GM19035 (cell line): ENCODE results near the gene VMAC.
"Not testable (repeated sequence)": the region's sequence is repeated elsewhere in the genome, so short reads cannot be mapped to it uniquely, and the experiment has no call there.

Source experiments
- ATAC-seq: cut with Tn5 transposase; IDR thresholded peaks from one replicate; pipeline ENCODE4 v1.9.1; 2021; ENCODE audit not compliant: unreplicated experiment

Gene VMAC

DNA sequence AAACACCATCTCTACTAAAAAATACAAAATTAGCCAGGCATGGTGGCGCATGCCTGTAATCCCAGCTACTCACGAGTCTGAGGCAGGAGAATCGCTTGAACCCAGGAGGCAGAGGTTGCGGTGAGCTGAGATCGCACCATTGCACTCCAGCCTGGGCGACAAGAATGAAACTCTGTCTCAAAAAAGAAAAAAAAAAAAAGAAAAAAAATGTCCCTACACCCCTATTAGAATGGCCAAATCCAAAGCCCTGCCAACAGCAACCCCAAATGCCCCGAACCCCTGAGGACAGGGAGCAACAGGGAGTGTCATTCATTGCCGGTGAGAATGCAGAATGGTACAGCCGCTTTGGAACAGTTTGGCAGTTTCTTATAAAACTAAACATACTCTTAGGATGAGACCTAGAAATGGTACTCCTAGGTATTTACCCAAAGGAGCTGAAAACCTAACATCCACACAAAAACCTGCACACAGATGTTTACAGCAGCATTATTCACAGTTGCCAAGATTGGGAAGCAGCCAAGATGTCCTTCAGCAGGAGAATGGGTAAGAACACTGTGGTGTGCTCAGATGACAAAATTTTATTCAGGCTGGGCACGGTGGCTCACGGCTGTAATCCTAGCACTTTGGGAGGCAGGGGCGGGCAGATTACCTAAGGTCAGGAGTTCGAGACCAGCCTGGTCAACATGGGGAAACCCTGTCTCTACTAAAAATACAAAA, 21.4 kb upstream of the VMAC start:
- ATAC-seq = not testable (repeated sequence)

GRCh38 chr19:5884065-5884811, 20.4 kb upstream of the VMAC start:
- not testable (repeated sequence) for ATAC-seq

GRCh38 chr19:5889288-5889971, 15.2 kb upstream of the VMAC start:
- ATAC-seq = no peak

- no peak for ATAC-seq
Measured at GRCh38 chr19:5890099-5890498, 14.6 kb upstream of the VMAC start.

DNA sequence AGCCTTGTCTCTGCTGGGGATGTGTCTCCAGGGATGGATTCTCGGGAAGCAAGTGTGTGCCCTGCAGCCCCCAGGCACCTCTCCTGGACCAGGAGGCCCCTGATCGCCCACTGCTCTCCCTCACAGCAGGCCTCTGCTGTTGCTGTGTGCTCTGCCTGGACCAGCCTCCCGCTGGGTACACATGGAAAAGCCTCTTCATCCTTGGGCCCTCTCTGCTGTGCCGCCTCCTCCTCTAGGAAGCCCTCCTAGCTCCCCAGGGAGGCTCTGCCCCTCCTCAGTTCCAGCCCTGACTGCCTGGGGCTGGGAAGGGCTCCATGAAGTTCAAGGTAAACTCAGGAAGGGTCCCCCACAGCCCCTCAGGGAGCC, 13.1 kb upstream of the VMAC start:
- ATAC-seq = no peak

GRCh38 chr19:5891938-5892771, 12.5 kb upstream of the VMAC start:
- ATAC-seq = no peak

DNA sequence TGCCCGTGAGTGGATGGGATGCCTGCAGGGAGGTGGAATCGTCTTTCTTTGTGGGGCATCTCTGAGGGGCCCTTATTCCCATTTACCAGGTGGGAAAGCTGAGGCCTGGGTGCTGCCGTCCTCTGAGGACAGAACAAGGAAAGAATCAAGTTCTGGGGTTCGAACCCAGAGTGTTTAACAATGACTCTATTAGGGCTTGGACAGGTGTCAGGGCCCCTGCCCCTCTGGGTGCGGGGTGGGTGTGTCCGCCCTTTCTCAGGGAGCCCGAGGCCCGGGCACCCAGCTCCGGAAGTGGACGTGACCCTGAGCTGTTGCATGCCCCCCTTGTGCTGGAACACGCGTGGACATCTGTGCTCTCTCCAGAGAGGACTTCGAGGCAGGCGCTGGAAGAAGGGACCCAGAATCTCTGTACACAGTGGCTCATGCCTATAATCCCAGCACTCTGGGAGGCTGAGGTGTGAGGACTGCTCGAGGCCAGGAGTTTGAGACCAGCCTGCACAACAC, 11.8 kb upstream of the VMAC start:
- no peak for ATAC-seq

GRCh38 chr19:5893296-5893903, 11.3 kb upstream of the VMAC start:
- no peak for ATAC-seq

DNA sequence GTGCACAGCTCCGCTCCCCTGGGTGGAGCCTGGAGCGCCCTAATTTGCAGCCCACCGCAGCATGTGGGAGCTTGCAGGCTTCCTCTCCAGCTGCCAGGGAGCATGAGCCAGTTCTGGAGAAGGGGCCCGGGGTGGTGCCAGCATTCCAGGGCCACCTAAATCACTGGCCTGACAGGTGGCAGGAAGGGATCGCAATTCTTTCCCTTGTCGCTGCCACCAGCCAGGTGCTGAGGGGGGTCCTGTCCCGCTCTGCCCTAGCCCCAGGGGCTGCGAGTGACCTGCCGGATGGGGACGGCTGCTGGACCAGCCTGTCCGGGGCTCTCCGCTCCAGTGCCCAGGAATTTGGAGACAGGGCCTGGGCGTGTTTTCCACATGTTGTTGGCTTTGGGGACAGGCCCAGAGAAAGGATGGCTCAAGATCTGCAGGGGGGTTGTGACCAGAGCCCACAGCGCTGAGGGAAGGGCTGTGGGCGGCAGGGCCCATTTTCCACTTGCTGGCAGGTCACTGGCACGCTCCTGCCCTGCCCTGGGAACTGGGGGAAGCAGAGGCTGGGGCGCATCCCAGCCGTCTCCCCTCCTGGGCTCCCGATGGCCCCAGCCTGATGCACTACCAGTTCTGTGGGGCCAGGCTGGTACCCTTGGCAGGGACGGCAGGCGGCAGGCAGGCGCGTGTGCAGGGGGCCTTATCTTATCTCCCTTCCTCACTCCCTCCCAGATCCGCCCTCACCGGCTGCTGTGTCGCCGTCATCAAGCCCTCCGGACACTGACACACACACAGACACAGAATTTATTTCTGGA, 10.6 kb upstream of the VMAC start:
- ATAC-seq = no peak

DNA sequence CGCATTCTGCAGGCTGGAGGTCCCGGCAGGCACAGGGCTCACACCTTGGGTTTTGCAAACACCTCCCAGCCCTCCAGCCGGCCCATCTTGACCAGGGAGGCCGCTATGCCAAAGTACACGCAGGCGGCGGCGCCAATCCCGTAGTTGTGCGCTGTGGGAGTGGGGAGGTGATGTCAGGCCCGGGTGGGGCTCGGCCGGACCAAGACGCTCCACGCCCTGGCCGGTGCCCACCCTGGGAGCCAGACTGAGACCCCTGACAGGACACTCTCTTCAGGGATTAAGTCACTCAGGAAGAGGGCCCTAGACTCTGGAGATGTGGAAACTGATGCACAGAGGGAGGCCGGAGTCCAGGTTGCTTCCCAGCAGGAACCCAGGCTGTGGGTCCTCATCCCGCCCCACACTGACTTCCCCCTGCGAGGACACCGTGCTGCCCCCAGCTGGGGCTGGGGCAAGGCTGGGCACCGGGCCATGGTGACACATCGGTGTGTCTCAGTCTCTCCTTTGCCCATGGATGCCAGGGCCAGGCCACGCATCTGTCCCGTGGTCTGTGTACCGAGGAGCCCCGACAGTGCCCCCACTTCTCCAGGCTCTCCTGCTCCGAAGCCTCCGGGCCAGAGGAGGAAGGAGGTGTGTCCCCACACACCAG, 9.8 kb upstream of the VMAC start:
- ATAC-seq = no peak

GRCh38 chr19:5895409-5895808, 9.3 kb upstream of the VMAC start:
- no peak for ATAC-seq

DNA sequence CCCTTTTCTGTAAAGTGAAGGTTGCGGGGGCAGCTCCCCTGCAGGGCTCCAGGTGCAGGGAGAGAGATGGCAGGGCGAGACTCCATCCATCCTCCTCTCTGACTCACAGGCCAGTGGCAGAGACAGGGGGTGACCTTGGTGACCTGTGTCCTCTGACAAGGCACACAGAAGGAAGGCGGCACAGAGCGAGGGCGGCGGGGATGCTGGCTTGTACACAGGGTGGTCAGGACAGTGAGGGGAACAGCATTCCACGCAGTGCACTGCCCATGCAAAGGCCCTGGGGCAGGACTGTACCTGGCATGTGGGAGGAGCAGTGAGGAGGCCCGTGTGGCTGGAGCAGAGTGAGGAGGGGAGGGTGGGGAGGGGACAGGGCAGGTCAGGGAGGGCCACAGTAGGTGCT, 8.8 kb upstream of the VMAC start:
- no peak for ATAC-seq

DNA sequence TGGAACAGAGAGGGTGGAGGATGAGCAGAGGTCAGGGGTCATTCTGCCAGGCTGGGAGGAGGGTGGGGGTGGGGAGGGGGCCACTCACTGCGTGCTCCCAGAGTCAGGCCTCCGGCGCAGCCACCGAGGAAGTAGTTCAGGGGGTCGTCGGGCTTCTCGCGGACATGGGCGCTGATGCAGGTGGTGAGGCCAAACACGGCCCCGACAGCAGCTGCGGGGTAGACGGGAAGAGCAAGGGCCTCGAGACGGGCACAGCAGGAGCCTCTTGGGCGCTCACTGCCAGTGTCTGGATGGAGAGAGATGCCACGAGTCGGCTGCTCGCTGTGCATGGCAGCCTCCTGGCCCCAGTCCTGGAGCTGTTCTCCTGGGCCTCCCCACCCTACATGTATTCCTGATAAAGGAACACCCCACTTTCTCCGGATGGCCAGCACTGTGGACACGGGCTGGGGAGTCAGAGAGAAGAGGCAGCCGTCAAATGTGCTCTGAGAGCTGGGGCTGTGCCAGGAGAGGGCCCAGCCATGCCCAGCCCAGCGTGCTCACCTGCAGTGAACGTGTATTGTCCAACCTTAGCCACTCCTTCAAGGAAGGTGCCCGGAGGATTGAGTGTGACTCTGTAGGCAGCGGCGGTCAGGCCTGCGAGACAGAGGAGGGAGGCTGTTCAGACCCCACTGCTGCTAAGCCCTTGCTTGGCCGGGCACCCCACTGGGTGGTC, 8.2 kb upstream of the VMAC start:
- no peak for ATAC-seq

- no peak for ATAC-seq
Measured at GRCh38 chr19:5897189-5897969, 7.3 kb upstream of the VMAC start.

DNA sequence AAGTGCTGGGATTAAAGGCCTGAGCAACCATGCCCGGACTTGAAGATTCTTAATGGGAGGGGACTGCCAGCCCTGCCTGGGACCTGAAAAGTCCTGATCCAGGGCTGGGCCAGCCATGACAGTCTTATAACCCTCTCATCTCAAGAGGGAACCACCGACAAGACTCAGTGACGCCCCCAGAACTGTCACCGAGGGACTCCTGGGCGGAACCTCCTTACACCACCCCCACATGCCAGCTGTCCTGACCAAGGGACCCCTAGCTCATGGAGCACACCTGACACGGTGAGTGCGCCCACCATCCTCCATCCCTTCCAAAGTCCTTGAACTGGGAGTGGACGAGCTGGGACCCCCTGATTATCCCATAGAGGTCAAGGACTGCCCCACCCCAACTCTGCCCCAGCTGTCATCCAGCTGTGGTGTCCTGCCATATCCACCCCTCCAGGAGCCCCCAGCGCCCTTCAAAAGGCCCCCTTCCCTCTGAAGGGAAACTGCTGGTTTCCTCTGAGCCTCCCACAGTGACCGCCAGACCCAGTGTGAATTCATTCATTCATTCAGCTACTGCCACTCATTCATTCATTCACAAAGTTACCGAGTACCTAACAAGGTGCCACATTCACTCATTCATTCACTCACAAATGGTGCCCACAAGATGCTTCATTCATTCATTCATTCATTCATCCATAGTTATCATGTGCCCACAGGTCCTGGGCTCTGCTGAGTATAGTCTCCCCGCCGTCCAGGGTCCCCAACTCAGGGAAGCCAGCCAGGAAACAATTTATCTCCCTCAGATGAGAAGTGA, 4.7 kb upstream of the VMAC start:
- ATAC-seq = no peak

- no peak for ATAC-seq
Measured at GRCh38 chr19:5900976-5901375, 3.7 kb upstream of the VMAC start.

DNA sequence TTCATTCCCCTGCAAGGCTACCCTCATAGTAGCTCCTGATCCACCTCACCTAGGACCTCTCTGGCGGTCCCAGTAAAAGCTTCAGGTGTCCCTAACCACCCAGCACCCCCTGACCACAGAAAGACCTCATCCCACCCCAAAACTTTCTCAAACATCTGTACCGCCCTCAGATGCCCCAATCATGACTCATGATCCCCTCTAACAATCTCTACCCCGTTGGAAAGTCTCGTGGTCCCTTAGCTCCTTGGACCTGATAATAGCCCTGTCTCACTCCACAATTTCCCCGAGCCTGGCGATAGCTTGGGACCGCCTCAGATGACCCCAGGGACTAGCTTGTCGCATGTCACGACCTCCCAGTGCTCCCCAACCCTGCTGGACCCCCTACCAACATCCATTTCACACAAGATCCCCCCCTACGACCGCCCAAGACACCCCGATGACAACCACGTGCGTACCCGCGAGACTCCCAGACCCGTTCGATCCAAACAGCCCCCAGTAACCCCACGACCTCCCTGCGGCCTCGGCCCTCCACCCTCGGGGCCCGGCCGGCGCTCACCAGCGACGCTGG, 1.5 kb upstream of the VMAC start:
- no peak for ATAC-seq
